HS-27A (cell line): ENCODE data around the gene TSPAN14.

Source experiments
- DNase-seq: peaks from one replicate; pipeline ENCODE4 v3.0.0-alpha.2; 2012; ENCODE audit warnings: low read depth, missing footprints

TSPAN14 gene

DNA sequence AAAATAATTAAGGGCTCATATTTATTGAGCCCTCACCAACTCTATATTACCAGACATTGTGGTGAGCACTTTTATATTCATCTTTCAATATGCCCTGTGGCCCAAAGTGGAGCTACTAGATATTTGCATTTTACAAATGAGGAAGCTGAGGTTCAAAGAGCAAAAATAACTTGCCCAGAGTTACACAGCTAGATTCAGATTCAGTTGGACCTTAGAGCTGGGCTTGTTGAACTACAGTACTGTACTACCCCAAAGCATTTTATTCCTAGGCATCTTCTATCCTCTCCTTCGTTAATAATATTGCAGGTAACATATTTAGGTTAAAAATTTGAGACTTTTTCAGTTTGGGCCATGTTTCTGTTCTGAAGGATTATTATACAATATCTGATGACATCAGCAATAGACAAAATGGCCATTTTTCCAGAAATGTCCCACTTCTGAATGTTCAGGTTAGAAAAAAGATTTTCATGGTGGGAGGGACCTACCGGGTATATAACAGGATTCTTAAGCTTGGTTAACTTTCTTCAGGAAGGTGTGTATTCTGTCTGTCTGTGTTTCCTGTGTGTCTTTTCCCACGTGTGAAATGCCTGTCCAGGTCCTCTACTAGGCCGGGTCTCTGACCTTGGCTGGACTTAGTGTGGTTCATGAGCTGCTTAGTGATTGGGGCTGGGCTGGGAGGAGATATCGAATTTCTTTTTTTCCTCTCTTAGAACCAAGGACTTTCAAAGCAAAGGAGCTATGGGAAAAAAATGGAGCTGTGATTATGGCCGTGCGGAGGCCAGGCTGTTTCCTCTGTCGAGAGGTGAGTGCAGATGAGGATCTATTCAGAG, 32.2 kb upstream of the TSPAN14 start:
- no peak for DNase-seq

- no peak for DNase-seq
These were observed 28.2 kb upstream of the TSPAN14 start for GRCh38 chr10:80425901-80426300.

DNA sequence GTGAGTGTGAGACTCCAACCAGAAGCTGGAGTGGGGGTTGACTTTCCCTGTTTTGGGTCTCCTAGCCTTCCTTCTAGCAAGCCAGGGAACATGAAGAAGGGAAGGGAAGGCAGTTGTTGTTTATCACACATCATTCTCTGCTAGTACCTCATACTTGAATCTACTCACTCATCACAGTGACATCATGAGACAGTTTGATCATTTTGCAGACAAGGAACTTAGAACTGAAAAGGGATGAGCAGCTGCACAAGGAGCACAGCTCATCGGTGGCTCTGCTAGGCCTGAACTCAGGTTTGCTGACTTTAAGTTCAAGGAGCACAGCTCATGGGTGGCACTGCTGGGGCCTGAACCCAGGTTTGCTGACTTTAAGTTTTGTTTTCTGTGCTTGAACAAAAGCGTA, 26.6 kb upstream of the TSPAN14 start:
- DNase-seq: no peak

DNA sequence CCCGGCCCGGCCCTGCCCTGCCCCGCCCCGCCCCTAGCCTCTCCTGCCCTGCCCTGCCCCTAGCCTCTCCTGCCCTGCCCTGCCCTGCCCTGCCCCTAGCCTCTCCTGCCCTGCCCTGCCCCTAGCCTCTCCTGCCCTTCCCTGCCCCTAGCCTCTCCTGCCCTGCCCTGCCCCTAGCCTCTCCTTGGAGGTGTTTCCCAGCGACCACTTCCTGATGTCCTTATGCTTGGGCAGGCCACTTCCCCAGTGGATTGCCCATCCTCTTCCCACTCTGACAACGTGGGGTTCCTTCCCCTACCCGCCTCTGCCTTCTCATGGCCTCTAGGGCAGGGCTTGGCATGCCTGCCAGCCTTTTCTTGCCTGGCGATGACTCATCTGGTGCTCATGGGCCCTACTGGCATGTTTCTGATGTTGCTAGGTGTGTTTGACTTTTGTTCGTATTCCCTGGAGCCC, 24.6 kb upstream of the TSPAN14 start:
- no peak for DNase-seq

- no peak for DNase-seq
These were observed 21.0 kb upstream of the TSPAN14 start for GRCh38 chr10:80433134-80433533.

- DNase-seq: no peak
These were observed 17.5 kb upstream of the TSPAN14 start for GRCh38 chr10:80436446-80437098.

GRCh38 chr10:80437227-80437626, 16.9 kb upstream of the TSPAN14 start:
- no peak for DNase-seq

- no peak for DNase-seq
These were observed 12.3 kb upstream of the TSPAN14 start for GRCh38 chr10:80441831-80442230.

DNA sequence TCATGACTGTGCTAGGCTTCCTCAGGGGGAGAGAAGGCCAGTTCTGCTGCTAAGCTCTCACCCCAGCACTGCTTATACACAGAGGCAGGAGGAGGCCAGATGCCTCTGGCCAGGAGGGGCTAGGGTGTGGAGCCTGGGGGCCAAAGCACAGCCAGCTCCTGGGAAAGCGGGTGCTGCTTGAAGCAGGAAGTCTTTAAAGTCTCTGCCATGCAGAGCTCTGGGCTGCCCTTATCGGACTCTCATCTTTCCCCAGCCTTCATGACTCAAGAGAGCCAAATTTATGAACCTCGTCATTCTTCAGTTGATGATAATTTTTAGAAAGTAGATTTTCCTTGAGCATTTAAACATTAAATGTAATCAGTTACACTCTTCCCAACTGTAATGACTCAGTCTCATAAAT, 11.2 kb upstream of the TSPAN14 start:
- no peak for DNase-seq

DNA sequence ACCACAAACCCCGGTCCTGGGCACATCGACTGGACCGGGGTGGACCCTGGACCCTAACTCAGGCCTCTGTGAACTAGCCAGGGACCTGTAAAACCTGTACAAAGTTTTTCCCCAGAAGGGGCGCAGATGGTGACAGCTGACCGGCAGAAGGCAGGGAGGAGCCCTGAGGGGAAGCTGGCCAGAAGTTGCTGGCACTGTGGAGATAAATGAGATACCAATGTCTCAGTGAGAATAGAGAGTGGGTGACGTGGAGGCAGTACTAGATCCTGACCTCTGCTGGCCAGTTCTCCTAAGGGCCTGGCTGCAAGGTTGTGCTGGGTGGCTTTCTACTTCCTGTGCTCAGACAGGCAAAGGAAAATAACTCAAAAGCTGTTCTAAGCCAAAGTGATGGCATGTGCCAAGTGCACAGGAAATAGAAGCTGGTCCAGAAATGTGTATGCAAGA, 10.6 kb upstream of the TSPAN14 start:
- DNase-seq: no peak

DNA sequence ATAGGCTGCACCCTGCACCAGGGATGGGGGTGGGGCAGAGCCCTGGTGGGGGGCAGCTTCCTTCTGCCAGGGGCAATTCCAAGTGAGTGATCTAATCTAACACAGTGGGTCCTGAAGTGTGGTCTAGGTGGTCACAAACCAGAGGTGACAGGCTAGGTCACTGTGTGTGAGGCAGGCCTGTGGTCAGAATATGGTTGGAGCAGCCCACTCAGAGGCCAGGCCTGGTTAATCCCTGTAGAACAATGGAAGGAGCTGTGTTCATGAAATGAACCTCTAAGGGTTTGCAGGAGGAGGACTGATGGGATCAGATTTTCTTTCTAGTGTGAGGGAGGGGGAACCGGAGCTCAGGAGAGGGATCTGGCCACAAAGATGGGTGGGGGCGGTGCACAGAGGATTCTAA, 10.0 kb upstream of the TSPAN14 start:
- no peak for DNase-seq

DNA sequence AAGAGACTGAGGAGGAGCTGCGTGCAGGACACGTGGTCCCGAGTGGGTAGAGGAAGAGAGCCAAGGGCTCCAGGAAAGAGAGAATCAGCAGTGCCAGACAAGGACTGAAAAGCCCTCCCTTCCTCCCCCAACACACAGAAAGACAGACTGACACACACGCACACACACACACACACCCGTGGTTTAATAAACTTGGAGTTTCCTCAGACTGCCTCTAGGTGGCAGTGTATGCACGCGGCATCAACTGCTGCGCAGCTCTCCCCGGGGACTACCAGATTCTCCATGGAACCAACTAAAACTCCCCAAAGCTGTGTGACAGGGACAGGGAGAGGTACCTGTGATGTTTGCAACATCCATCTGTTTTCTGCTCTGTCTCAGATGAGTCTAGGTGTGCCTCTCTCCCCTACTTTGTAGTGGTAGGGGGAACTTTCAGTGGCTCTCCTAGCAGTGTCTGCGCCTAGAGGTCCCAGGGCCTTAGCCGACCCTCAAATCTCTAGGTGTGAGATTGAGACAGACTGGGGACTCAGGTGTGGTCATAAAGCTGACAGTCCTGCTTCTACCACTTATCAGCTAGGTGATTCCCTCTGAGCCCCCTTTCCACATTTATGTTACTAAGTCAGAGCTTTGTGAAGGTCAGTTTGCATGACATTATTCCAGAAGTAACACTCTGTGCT, 9.3 kb upstream of the TSPAN14 start:
- DNase-seq: peak; percentile 15

DNA sequence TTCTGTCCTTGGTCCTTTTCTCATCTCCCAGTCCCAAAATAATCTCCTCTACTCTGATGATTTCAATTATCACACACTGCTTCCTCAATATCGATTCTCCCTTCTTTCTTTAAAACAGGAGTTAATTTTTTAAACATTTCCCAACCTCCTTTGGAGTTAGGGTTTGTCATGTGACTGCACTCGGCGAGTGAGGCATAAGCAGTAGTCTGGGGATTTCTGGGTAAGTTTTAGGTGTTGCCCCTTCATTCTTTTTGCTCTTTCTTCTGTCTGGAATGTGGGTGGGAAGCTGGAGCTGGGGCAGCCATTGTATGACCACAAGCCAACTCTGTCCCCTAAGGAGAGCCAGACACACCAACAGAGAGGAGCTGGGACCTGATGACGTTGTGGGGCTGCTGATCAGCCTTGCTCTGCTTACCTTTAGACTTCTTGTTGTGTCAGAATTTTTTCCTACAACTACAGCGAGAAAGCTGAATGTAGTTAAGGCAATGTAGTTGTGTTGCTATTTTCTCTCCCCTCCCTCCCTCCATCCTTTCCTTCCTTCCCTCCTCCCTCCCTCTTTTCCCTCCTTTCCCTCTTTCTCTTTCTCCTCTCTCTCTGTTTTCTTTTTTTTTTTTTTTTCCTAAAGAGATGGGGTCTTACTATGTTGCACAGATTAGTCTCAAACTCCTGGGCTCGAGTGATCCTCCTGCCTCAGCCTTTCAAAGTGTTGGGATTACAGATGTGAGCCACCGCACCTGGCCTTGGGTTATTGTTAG, 6.5 kb upstream of the TSPAN14 start:
- no peak for DNase-seq

- DNase-seq: no peak
These were observed 5.7 kb upstream of the TSPAN14 start for GRCh38 chr10:80448209-80448942.

DNA sequence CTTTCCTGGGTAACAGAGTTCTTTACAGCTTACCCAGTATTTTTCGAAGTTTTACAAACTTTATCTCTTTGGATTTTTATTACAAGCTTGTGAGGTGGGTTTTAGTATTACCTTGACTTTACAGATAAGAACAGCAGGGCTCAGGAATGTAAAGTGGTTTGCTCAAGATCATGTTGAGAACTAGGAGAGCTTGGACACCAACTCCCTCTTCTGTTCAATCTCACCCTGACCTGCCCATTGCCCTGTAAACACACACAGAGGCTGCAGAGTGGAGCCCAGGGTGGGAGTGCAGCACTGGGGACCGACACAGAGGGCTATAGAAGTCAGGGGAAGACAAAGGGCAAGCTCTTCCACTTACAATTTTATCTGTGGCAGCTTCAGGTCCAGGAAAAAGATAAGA, 4.6 kb upstream of the TSPAN14 start:
- DNase-seq: no peak

DNA sequence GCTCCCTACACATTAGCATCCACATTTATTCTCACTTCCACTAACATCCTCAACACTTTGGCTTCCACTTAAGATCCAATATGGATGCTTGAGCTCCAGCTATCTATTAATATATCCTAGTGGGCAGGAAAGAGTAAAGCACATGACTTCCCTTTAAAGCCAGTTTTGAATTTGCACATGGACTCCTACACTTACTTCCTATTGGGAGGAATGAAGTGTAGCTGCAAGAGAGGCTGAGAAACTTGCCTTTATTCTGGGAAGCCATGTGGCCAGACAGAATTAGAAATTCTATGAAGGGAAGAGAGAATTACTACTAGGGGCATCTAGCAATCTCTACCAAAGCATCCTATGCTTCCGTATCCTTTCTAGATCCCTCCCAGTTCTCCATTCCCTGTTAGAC, 3.0 kb upstream of the TSPAN14 start:
- DNase-seq: no peak

DNA sequence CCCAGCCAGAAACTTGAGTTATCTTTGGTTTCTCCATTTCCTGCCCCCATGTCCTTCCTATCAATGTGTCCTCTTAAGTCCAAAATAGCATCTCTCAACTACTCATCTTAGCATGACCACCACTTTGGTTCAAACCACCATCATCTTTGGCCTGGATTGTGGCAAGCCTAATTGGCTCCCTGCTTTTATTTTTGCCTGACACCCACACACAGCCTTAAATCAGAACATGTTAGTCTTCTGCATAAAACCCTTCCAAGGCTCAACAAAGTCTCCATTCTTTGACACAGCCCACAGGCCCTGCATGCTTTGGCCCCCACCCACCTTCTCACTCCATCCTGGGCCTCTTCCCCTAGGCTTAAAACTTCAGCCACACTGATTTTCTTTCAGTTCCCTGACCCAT, 2.0 kb upstream of the TSPAN14 start:
- DNase-seq: no peak

DNA sequence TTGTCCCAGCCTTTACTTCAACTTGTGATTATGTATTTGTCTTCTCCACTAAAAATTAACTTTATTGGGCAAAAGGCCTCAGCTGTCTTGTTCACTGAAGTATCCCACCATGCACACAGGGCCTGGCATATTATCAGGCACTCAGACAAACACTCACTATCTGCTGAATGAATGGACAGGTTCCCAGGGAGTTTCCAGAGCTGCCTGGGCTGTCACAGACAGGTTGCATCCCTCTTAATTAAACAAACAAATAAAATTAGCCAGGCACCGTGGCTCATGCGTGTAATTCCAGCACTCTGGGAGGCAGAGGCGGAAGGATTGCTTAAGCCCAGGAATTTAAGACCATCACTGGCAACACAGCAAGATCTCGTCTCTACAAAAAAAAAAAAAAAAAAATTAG, 1.5 kb upstream of the TSPAN14 start:
- no peak for DNase-seq

DNA sequence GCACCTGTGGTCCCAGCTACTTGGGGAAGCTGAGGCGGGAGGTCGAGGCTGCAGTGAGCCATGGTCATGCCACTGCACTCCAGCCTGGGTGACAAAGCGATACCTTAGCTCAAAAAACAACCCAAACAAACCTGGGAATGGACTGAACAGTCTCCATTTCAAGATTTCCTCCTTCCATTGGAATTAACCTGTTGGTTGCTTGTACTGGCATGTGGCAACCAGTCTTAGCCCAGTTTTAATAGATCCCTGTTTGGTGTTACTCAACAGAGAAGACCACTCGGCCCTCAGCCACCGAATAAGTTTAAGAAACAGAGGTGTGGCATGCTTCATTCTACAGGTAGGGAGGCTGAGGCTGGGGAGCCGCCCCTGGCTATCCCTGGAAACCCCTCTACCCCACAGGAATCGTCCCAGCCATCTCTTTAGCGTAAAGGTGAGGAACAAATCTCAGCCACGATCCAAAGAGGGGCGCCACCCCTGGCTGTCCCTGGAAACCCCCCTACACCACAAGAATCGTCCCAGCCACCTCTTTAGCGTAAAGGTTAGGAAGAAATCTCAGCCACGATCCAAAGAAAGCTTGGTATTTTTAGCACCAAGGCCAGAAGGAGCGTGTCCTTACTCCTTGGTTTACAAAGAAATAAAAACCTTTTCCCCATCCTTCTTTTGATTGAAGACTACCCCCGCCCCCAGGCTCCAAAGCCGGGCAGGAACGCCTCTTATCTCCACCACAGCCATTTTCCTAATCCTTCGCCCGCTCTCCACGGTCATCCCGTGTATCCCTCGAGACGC, 861 bp upstream of the TSPAN14 start:
- no peak for DNase-seq

GRCh38 chr10:80454513-80455460, 677 bp downstream of the TSPAN14 start:
- DNase-seq: no peak
